Lower leg skin (tissue), 4 donors: ENCODE results near the gene SRSF5. TPM values are rescaled to one million over a fixed set of nuclear protein-coding genes. Genes with fewer than 3 reads are reported as not detected.

Experiments used
- DNase-seq, 2 donors: peaks; one replicate each; pipeline ENCODE4 v3.0.0-alpha.2; 2019; ENCODE audit warnings: low spot score in 2 of 2
- H3K4me3 ChIP-seq: fragments of 200-600 bp; sonication (generic); 2 replicates; pipeline ENCODE4 v1.5.1; 2017; ENCODE audit warnings: mild to moderate bottlenecking, low read depth; ENCODE audit not compliant: poor library complexity, severe bottlenecking
- POLR2A ChIP-seq, 2 donors: fragments of 450-650 bp; IDR thresholded peaks; one replicate each; pipeline ENCODE4 v1.6.1; 2016 to 2017; ENCODE audit warnings: antibody characterized with exemption in 2 of 2, mild to moderate bottlenecking in 1 of 2, moderate library complexity in 1 of 2
- WGBS, 2 donors: methylation state at CpG; one replicate each; pipeline ENCODE4 v1.1.5; 2018; 5-methylcytosine and 5-hydroxymethylcytosine counted together
- intact Hi-C: fragments of 100-400 bp; cut with DNase I; formaldehyde crosslinking; loops from one replicate; pipeline ENCODE4 v1.15.0; 2023; ENCODE audit warnings: low total_unique reads
- total RNA-seq, 4 donors: library from RNA; depleted of rRNA; stranded (reverse); fragments of >200 nt; gene quantifications; one replicate each; pipeline ENCODE4 v1.1.0, GENCODE V29; 2016
- TF ChIP-seq, protein P1 (sequence below), 3 donors: fragments of 450-650 bp; IDR thresholded peaks; one replicate each; pipeline ENCODE4 v1.5.1; 2016; ENCODE audit warnings: antibody characterized with exemption in 3 of 3, mild to moderate bottlenecking in 3 of 3, moderate library complexity in 2 of 3

The SRSF5 gene
- total RNA-seq, 4 donors from 2014 or later, result 297 to 612 (median 380) TPM

DNA sequence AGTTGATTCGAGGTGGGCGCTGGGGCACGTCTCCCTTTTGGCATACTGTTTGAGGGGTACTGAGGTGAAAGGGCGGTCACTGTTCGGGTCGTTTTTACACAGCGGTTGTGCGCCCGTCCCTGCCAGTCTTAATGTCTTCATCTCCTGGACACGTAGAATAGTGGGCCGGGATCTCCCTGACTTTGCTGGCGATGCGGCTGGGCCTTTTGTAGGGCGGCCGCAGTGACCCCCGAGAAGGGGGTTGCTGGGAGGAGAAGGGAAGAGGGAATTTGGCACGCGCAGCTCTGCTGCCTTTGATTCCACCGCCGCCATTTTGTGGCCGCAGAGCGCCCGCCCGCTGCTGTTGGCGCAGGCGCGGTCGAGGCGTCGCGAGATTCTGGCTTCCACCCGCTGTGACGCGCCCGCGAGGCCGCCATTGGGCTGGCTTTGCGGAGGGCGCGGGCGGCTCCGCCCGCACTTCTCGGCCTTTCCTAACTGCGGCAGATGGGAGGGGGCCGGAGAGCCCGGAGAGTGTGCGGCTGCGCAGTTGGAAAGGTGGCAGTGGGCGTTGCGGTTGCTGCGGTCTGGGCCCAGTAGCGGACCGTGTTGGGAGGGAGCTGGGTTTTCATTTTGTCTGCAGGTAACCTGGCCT, 542 bp downstream of the SRSF5 start:
- intact Hi-C loops, result no loop called here
- DNase-seq, result peak; percentile 88 to 98
- H3K4me3 ChIP-seq, result peak overlapping the region; percentile 90
- WGBS, 2 donors, result 0% methylated on average over 37 to 42 of the region's 54 CpGs
- TF ChIP-seq POLR2A (IDR thresholded peaks at IDR 0.05), result peak in 1 of 2 donors; percentile 85
- TF ChIP-seq, protein P1, sequence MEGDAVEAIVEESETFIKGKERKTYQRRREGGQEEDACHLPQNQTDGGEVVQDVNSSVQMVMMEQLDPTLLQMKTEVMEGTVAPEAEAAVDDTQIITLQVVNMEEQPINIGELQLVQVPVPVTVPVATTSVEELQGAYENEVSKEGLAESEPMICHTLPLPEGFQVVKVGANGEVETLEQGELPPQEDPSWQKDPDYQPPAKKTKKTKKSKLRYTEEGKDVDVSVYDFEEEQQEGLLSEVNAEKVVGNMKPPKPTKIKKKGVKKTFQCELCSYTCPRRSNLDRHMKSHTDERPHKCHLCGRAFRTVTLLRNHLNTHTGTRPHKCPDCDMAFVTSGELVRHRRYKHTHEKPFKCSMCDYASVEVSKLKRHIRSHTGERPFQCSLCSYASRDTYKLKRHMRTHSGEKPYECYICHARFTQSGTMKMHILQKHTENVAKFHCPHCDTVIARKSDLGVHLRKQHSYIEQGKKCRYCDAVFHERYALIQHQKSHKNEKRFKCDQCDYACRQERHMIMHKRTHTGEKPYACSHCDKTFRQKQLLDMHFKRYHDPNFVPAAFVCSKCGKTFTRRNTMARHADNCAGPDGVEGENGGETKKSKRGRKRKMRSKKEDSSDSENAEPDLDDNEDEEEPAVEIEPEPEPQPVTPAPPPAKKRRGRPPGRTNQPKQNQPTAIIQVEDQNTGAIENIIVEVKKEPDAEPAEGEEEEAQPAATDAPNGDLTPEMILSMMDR (IDR thresholded peaks at IDR 0.05), result no peak

DNA sequence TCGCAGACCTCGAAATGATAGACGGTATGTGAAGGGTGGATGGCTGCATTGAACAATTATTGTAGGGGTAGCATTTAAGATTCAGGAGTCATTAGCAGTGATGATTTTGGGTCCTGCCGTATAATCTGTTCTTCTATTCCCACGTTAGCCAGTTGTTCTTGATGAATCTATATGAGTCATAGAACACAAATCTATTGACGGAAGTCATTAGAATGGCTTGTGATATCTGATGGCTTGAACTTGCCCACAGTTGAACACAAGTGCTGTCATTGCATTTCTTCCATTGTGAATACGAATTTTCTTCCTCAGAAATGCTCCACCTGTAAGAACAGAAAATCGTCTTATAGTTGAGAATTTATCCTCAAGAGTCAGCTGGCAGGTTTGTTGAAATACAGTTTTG, 1.9 kb downstream of the SRSF5 start:
- TF ChIP-seq, protein P1 (IDR thresholded peaks at IDR 0.05), result no peak
- no peak for TF ChIP-seq POLR2A (IDR thresholded peaks at IDR 0.05)
- WGBS, 2 donors, result 73 to 75% methylated on average over 8 of the region's 8 CpGs
- no peak overlapping the region for H3K4me3 ChIP-seq
- intact Hi-C loops, result no loop called here
- DNase-seq, result peak in 1 of 2 donors; percentile 1

DNA sequence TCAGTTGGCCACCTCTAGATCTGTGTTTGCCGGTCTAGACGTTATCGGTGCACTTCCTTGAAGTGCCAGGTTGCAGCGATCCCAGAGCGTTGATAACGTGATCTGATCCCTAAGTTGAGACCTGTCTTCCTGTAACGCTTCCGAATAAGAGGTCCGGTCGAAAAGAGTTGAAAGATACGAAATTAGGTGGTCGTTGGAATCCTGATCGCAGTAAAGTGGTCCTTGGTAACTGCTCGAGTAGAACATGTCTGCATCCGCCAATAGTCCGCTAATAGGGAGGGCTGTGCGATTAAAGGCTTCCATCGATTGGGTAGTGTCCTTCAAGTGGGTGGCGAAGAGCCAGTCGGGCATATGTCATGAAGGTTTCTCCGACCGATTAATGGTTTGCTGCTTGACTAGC, 2.7 kb downstream of the SRSF5 start:
- 94 to 95% methylated on average over 22 of the region's 22 CpGs for WGBS, 2 donors
- no peak for DNase-seq
- TF ChIP-seq POLR2A (IDR thresholded peaks at IDR 0.05), result no peak
- TF ChIP-seq, protein P1 (IDR thresholded peaks at IDR 0.05), result no peak
- H3K4me3 ChIP-seq, result no peak overlapping the region
- intact Hi-C loops, result no loop called here

DNA sequence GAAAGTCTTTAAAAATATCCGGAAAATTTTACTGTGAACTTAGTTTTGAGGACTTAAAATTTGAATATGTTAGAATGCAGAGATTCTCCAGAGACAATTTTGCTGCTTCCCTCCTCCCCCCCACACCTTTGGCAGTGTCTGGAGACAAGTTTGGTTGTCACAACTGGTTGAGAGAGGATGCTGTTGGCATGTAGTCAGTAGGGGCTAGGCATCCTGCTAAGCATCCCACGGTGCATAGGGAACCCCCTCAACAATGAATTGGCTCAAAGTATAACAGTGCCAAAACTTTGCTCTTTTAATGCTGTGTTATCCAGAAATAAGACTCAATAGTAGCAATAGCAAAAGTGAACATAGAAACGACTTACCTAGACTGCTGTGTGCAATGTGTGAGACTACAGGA, 3.6 kb downstream of the SRSF5 start:
- no peak for DNase-seq

DNA sequence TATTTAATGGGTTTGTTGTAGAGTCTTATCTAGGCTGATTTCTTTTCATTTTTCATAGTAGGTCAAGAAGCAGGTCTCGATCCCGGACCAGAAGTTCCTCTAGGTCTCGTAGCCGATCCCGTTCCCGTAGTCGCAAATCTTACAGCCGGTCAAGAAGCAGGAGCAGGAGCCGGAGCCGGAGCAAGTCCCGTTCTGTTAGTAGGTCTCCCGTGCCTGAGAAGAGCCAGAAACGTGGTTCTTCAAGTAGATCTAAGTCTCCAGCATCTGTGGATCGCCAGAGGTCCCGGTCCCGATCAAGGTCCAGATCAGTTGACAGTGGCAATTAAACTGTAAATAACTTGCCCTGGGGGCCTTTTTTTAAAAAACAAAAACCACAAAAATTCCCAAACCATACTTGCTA, 4.2 kb downstream of the SRSF5 start:
- H3K4me3 ChIP-seq, result no peak overlapping the region
- 91 to 93% methylated on average over 16 of the region's 16 CpGs for WGBS, 2 donors

More for the DNA sequence above, 3.6 kb downstream of the SRSF5 start:
- TF ChIP-seq, protein P1 (IDR thresholded peaks at IDR 0.05), result no peak
- TF ChIP-seq POLR2A (IDR thresholded peaks at IDR 0.05), result no peak
- WGBS, 2 donors, result 76 to 90% methylated on average over 3 of the region's 3 CpGs
- no peak overlapping the region for H3K4me3 ChIP-seq
- intact Hi-C loops, result no loop called here

More for the DNA sequence above, 4.2 kb downstream of the SRSF5 start:
- no peak for DNase-seq
- intact Hi-C loops, result no loop called here
- TF ChIP-seq POLR2A (IDR thresholded peaks at IDR 0.05), result no peak
- TF ChIP-seq, protein P1 (IDR thresholded peaks at IDR 0.05), result no peak
